ENCODE results near the gene KLKB1.
"Not testable (repeated sequence)": the region's sequence is repeated elsewhere in the genome, so short reads cannot be mapped to it uniquely, and the experiment has no call there.

The KLKB1 gene

GRCh38 chr4:186258216-186258811 is 31.0 kb downstream of the KLKB1 start:
- TF ChIP-seq ZFX (IDR thresholded peaks at IDR 0.05) (no peak), CTCF (conservative IDR thresholded peaks at IDR 0.05) (no peak)
- no peak overlapping the region for H3K27ac ChIP-seq

- no peak overlapping the region for H3K27ac ChIP-seq
- TF ChIP-seq ZFX (IDR thresholded peaks at IDR 0.05) (no peak), CTCF (conservative IDR thresholded peaks at IDR 0.05) (no peak)
Observed at GRCh38 chr4:186260117-186260503, 32.8 kb downstream of the KLKB1 start.

- H3K27ac ChIP-seq, result no peak overlapping the region
- TF ChIP-seq CTCF (conservative IDR thresholded peaks at IDR 0.05) (no peak), ZFX (IDR thresholded peaks at IDR 0.05) (no peak)
Observed at GRCh38 chr4:186260504-186261448, 33.5 kb downstream of the KLKB1 start.

- no peak overlapping the region for H3K27ac ChIP-seq
Observed at GRCh38 chr4:186264660-186265059, 37.4 kb downstream of the KLKB1 start.

GRCh38 chr4:186265250-186265649 is 37.9 kb downstream of the KLKB1 start:
- not testable (repeated sequence) for H3K27ac ChIP-seq

More at GRCh38 chr4:186264660-186265059, 37.4 kb downstream of the KLKB1 start:
- no peak for TF ChIP-seq ZFX (IDR thresholded peaks at IDR 0.05)
- TF ChIP-seq CTCF (conservative IDR thresholded peaks at IDR 0.05), result no peak

GRCh38 chr4:186265683-186266652 is 38.7 kb downstream of the KLKB1 start, which contains the start of gene F11:
F11 (plus strand) TSS chr4:186266189; CDS start chr4:186267137, 948 bp downstream.
- no peak within 1 kb of the TSS for H3K27ac ChIP-seq
- TF ChIP-seq ZFX (IDR thresholded peaks at IDR 0.05), result no peak
- no peak for TF ChIP-seq CTCF (conservative IDR thresholded peaks at IDR 0.05)

- no peak for TF ChIP-seq CTCF (conservative IDR thresholded peaks at IDR 0.05)
- no peak overlapping the region for H3K27ac ChIP-seq
Observed at GRCh38 chr4:186266729-186267456, 39.6 kb downstream of the KLKB1 start.

Measured in C4-2B (cell line).